HepG2 (cell line): ENCODE results near the gene SUSD3. TPM values are rescaled to one million over a fixed set of nuclear protein-coding genes. Genes with fewer than 3 reads are reported as not detected.

Source experiments
- ATAC-seq: fragments of 200-7000 bp; cut with Tn5 transposase; 3 replicates; pipeline ENCODE4 v1.9.1; 2020; ENCODE audit warnings: mild to moderate bottlenecking, moderate library complexity
- BruUV-seq: library from RNA; stranded (reverse); fragments of 400-500 nt; replicated peaks from 2 replicates; lab custom pipeline; 2021; lab: Mats Ljungman, UMichigan
- CTCF ChIA-PET: fragments of 300-600 bp; formaldehyde crosslinking; extraction: SDS; loops from one replicate; lab custom pipeline; 2021; ENCODE audit warnings: low total read pairs, inconsistent platforms, low intra/inter-chr PET ratio; lab: Yijun Ruan, JAX
- POLR2A ChIA-PET: fragments of 350-600 bp; sonication (Branson Sonifier 250); formaldehyde crosslinking; loops from one replicate; lab custom pipeline; 2020; ENCODE audit warnings: antibody characterized with exemption, inconsistent platforms; lab: Yijun Ruan, JAX
- DNase-seq: peaks from one replicate; pipeline ENCODE4 v3.0.0-alpha.2; 2015; ENCODE audit warnings: low spot score
- FAIRE-seq: peaks from 3 replicates; lab custom pipeline; 2011; peaks lifted over from hg19 to GRCh38; lab: Jason Lieb, UNC
- H2AFZ ChIP-seq: one replicate; pipeline ENCODE4 v1.6.1; 2011; ENCODE audit warnings: low read length, inconsistent platforms
- H3K27ac ChIP-seq: fragments of 300-600 bp; 3 replicates; pipeline ENCODE4 v1.8.0; 2011; ENCODE audit warnings: mixed run types, mild to moderate bottlenecking, mixed read lengths, low read length, inconsistent platforms; ENCODE audit not compliant: insufficient read depth; ENCODE audit errors: extremely low read length
- H3K27me3 ChIP-seq, 2 experiments: fragments of 200-600 bp in 1 of 2; 2 replicates in 1 of 2; 3 replicates in 1 of 2; pipeline versions ENCODE4 v1.6.0 to v1.8.0; 2011; ENCODE audit warnings: low read length in 2 of 2, mild to moderate bottlenecking in 2 of 2, moderate library complexity in 2 of 2, inconsistent platforms in 1 of 2; ENCODE audit not compliant: insufficient read depth in 2 of 2, control insufficient read depth in 1 of 2
- H3K36me3 ChIP-seq, 2 experiments: fragments of 200-600 bp in 1 of 2; replicated peaks in 1 of 2; 2 replicates in 1 of 2; 3 replicates in 1 of 2; pipeline versions ENCODE4 v1.5.1 to v1.8.0; 2011; ENCODE audit warnings: low read length in 2 of 2, inconsistent platforms in 1 of 2; ENCODE audit not compliant: insufficient read depth in 2 of 2, control insufficient read depth in 1 of 2
- H3K4me1 ChIP-seq: 2 replicates; pipeline ENCODE4 v1.5.1; 2012; ENCODE audit warnings: low read length, inconsistent platforms; ENCODE audit not compliant: insufficient read depth
- H3K4me2 ChIP-seq: 2 replicates; pipeline ENCODE4 v1.6.0; 2011; ENCODE audit warnings: low read depth, low read length, inconsistent platforms
- H3K4me3 ChIP-seq, 3 experiments: fragments of 200-600 bp in 1 of 3; sonication (generic), shearing (Covaris generic) in 1 of 3; replicated peaks in 1 of 3; 2 replicates each; pipeline ENCODE4 v1.5.1; 2011 to 2016; ENCODE audit warnings: low read length in 3 of 3, inconsistent platforms in 2 of 3, low read depth in 2 of 3, mild to moderate bottlenecking in 2 of 3, control low read depth in 1 of 3, mixed read lengths in 1 of 3; ENCODE audit not compliant: insufficient read depth in 1 of 3
- H3K79me2 ChIP-seq: one replicate; pipeline ENCODE4 v1.6.1; 2011; ENCODE audit warnings: low read length, inconsistent platforms; ENCODE audit not compliant: insufficient read depth
- H3K9ac ChIP-seq: 2 replicates; pipeline ENCODE4 v1.6.0; 2011; ENCODE audit warnings: mild to moderate bottlenecking, low read depth, low read length, inconsistent platforms; ENCODE audit not compliant: insufficient read depth
- H3K9me3 ChIP-seq: 2 replicates; pipeline ENCODE4 v1.5.1; 2012; ENCODE audit warnings: mild to moderate bottlenecking, low read length
- H4K20me1 ChIP-seq: 2 replicates; pipeline ENCODE4 v1.6.0; 2011; ENCODE audit warnings: inconsistent platforms, mild to moderate bottlenecking, low read length, moderate library complexity; ENCODE audit not compliant: insufficient read depth
- KDM3A ChIP-seq: IDR thresholded peaks from 2 replicates; pipeline ENCODE4 v1.6.1; 2018; ENCODE audit warnings: low read depth, missing compliant biosample characterization
- MYNN ChIP-seq: sonication (generic); formaldehyde crosslinking; IDR thresholded peaks from 2 replicates; pipeline ENCODE4 v1.4.0; 2020; ENCODE audit warnings: mild to moderate bottlenecking, low read depth, missing genetic modification reagents
- ZFP36 ChIP-seq: fragments of 150-350 bp; IDR thresholded peaks from 2 replicates; pipeline ENCODE4 v1.6.1; 2018; ENCODE audit warnings: borderline replicate concordance, low read length, low read depth; ENCODE audit not compliant: partially characterized antibody
- ZNF660 ChIP-seq: sonication (generic); formaldehyde crosslinking; IDR thresholded peaks from 2 replicates; pipeline ENCODE4 v1.5.1; 2020; ENCODE audit warnings: mild to moderate bottlenecking, low read depth, missing genetic modification reagents, borderline replicate concordance
- WGBS: methylation state at CpG from one replicate; pipeline ENCODE4 v1.1.6; 2017; ENCODE audit warnings: low lambda C conversion rate; 5-methylcytosine and 5-hydroxymethylcytosine counted together
- in situ Hi-C: cut with HindIII; loops from 2 replicates; pipeline ENCODE4 v1.10.0; 2017; ENCODE audit warnings: low pct_unique_long_range_greater_than_20kb; ENCODE audit not compliant: extremely low pct_ligation_motif_present
- intact Hi-C: fragments of 100-400 bp; cut with micrococcal nuclease; formaldehyde crosslinking; loops from one replicate; pipeline ENCODE4 v1.10.0; 2022; ENCODE audit not compliant: unreplicated experiment
- polyA plus RNA-seq, 8 experiments: library from polyadenylated mRNA; depleted of rRNA in 3 of 8; stranded (reverse) in 7 of 8; unstranded in 1 of 8; fragments of >200 nt; fragmentation: Illumina TruSeq in 4 of 8; extraction: Trizol in 4 of 8; gene quantifications; 2 replicates each; pipeline versions ENCODE4 v1.2.1 to v1.2.3, GENCODE V29; 2011 to 2016; ENCODE audit warnings: low read depth in 4 of 8, missing spikeins in 1 of 8, mixed read lengths in 1 of 8; ENCODE audit not compliant: insufficient read depth in 1 of 8
- total RNA-seq, 5 experiments: library from RNA; depleted of rRNA; stranded (reverse); fragments of >200 nt; fragmentation: Illumina TruSeq; extraction: Trizol; gene quantifications; 2 replicates each; pipeline ENCODE4 v1.2.3, GENCODE V29; 2016; ENCODE audit warnings: low read depth in 1 of 5
- TF ChIP-seq, protein P1 (sequence below): sonication (generic); IDR thresholded peaks from 2 replicates; pipeline ENCODE4 v1.6.1; 2016; ENCODE audit warnings: low read depth, borderline replicate concordance
- TF ChIP-seq, protein P2 (sequence below): sonication (generic); formaldehyde crosslinking; IDR thresholded peaks from 2 replicates; pipeline ENCODE4 v1.4.0; 2020; ENCODE audit warnings: missing genetic modification reagents

Gene SUSD3
- total and polyA plus RNA-seq, 2 of the 13 experiments (the other 11 are each of a cell fraction or from before 2014, with no cell fraction given) = 7.0 to 9.1 TPM

DNA sequence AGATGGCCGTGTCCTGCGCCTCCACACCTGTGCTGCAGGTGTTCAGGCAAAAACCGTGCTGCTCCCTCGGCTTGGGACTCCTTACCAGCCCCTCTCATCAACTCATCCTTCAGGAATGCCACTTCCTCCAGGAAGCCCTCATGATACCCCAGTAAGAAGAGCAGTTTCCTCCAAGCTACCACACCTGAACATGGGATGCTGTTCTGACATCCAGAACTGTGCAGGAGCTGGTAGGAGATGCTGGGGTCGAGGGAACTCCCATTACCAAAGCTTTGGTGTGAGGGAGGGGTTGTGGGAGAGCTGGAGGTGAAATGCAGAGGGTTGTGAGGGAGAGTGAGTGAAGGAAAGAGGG, 56.5 kb downstream of the SUSD3 start:
- no peak overlapping the region for H3K4me2 ChIP-seq
- H3K9me3 ChIP-seq = no peaks in the 10 kb centered on the region
- FAIRE-seq (no peak), ATAC-seq (no peak), DNase-seq (no peak)
- in situ Hi-C loops = no loop called here
- H3K4me3 ChIP-seq = no peak overlapping the region
- TF ChIP-seq ZFP36 (peak; percentile 82), KDM3A (CRISPR knock-in tag) (no peak), MYNN (CRISPR knock-in tag) (no peak), ZNF660 (CRISPR knock-in tag) (no peak)
- TF ChIP-seq, protein P1, sequence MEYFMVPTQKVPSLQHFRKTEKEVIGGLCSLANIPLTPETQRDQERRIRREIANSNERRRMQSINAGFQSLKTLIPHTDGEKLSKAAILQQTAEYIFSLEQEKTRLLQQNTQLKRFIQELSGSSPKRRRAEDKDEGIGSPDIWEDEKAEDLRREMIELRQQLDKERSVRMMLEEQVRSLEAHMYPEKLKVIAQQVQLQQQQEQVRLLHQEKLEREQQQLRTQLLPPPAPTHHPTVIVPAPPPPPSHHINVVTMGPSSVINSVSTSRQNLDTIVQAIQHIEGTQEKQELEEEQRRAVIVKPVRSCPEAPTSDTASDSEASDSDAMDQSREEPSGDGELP = no peak
- TF ChIP-seq, protein P2, sequence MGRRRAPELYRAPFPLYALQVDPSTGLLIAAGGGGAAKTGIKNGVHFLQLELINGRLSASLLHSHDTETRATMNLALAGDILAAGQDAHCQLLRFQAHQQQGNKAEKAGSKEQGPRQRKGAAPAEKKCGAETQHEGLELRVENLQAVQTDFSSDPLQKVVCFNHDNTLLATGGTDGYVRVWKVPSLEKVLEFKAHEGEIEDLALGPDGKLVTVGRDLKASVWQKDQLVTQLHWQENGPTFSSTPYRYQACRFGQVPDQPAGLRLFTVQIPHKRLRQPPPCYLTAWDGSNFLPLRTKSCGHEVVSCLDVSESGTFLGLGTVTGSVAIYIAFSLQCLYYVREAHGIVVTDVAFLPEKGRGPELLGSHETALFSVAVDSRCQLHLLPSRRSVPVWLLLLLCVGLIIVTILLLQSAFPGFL (CRISPR knock-in tag) = no peak
- no peaks in the 10 kb centered on the region for H4K20me1 ChIP-seq
- no peak overlapping the region for H2AFZ ChIP-seq
- no peaks in the 10 kb centered on the region for H3K79me2 ChIP-seq
- H3K27me3 ChIP-seq = no peaks in the 10 kb centered on the region
- CTCF ChIA-PET = no interaction called here
- H3K9ac ChIP-seq = no peak overlapping the region
- H3K36me3 ChIP-seq = peaks cover 0 to 4% of the 10 kb centered on the region in 2 experiments; a peak in 1 of 5 replicates
- intact Hi-C loops = no loop called here
- peaks cover 78% of the 10 kb centered on the region for H3K4me1 ChIP-seq
- POLR2A ChIA-PET = interaction anchor here (4.6 to 13.7 kb wide), 2 partner anchors 12 to 17 kb away, joined by 32 to 195 read pairs; partner anchors contain the start of gene NINJ1
- BruUV-seq = no TSS peak
- H3K27ac ChIP-seq = peak overlapping the region; percentile 80
- WGBS = 91% methylated on average over 5 of the region's 5 CpGs
